H9 (cell line): ENCODE measurements around the gene IFITM1. TPM values are rescaled to one million over a fixed set of nuclear protein-coding genes. Genes with fewer than 3 reads are reported as not detected.
A peak's percentile ranks its signal among the peaks of the same experiment; 100 is the strongest.
"Not testable (repeated sequence)": the region's sequence is repeated elsewhere in the genome, so short reads cannot be mapped to it uniquely, and the experiment has no call there.

ENCODE experiments used
- DNase-seq: peaks from one replicate; pipeline ENCODE4 v3.0.0-alpha.2; 2017
- H2AFZ ChIP-seq: one replicate; pipeline ENCODE4 v1.6.1; 2013; ENCODE audit warnings: mild to moderate bottlenecking, low read length, control low read depth, moderate library complexity
- H2AK5ac ChIP-seq: 2 replicates; pipeline ENCODE4 v1.6.1; 2013; ENCODE audit warnings: low read length, control low read depth, mixed read lengths; ENCODE audit not compliant: insufficient read length
- H2BK120ac ChIP-seq: one replicate; pipeline ENCODE4 v1.6.1; 2013; ENCODE audit warnings: low read depth, mild to moderate bottlenecking, low read length, control low read depth, inconsistent platforms; ENCODE audit not compliant: poor library complexity, severe bottlenecking
- H2BK12ac ChIP-seq: 2 replicates; pipeline ENCODE4 v1.6.1; 2013; ENCODE audit warnings: low read length, control low read depth, mixed read lengths, low read depth; ENCODE audit not compliant: insufficient read length
- H2BK15ac ChIP-seq: 2 replicates; pipeline ENCODE4 v1.6.1; 2013; ENCODE audit warnings: low read depth, low read length, control low read depth
- H2BK20ac ChIP-seq: one replicate; pipeline ENCODE4 v1.6.1; 2013; ENCODE audit warnings: low read depth, mild to moderate bottlenecking, low read length, control low read depth, inconsistent platforms; ENCODE audit not compliant: poor library complexity, severe bottlenecking
- H2BK5ac ChIP-seq: 2 replicates; pipeline ENCODE4 v1.6.1; 2013; ENCODE audit warnings: low read length, control low read depth, mixed read lengths; ENCODE audit not compliant: insufficient read length
- H3K14ac ChIP-seq: 2 replicates; pipeline ENCODE4 v1.6.1; 2013; ENCODE audit warnings: low read length, control low read depth; ENCODE audit not compliant: insufficient read depth
- H3K18ac ChIP-seq: 2 replicates; pipeline ENCODE4 v1.6.1; 2013; ENCODE audit warnings: low read depth, mild to moderate bottlenecking, mixed read lengths, low read length, control low read depth; ENCODE audit not compliant: insufficient read length
- H3K23ac ChIP-seq: 2 replicates; pipeline ENCODE4 v1.6.1; 2013; ENCODE audit warnings: low read length, control low read depth, mixed read lengths, low read depth; ENCODE audit not compliant: insufficient read length
- H3K23me2 ChIP-seq: 2 replicates; pipeline ENCODE4 v1.6.1; 2013; ENCODE audit warnings: low read depth, mild to moderate bottlenecking, mixed read lengths, low read length, control low read depth; ENCODE audit not compliant: insufficient read length, poor library complexity, severe bottlenecking
- H3K27ac ChIP-seq: 2 replicates; pipeline ENCODE4 v1.5.1; 2013; ENCODE audit warnings: low read length, control low read depth, mixed read lengths, low read depth; ENCODE audit not compliant: insufficient read length
- H3K27me3 ChIP-seq: 2 replicates; pipeline ENCODE4 v1.6.1; 2013; ENCODE audit warnings: low read length, control low read depth, inconsistent platforms; ENCODE audit not compliant: insufficient read depth
- H3K4ac ChIP-seq: 2 replicates; pipeline ENCODE4 v1.6.1; 2013; ENCODE audit warnings: low read depth, mild to moderate bottlenecking, control low read depth, inconsistent platforms, low read length, moderate library complexity
- H3K4me1 ChIP-seq: 2 replicates; pipeline ENCODE4 v1.6.1; 2013; ENCODE audit warnings: low read length, control low read depth, inconsistent platforms; ENCODE audit not compliant: insufficient read depth
- H3K4me2 ChIP-seq: 2 replicates; pipeline ENCODE4 v1.6.1; 2013; ENCODE audit warnings: low read length, control low read depth, mixed read lengths; ENCODE audit not compliant: insufficient read length, insufficient read depth
- H3K56ac ChIP-seq: 2 replicates; pipeline ENCODE4 v1.6.1; 2013; ENCODE audit warnings: low read depth, mild to moderate bottlenecking, mixed read lengths, low read length, control low read depth; ENCODE audit not compliant: insufficient read length
- H3K79me1 ChIP-seq: 2 replicates; pipeline ENCODE4 v1.6.1; 2013; ENCODE audit warnings: low read depth, mild to moderate bottlenecking, moderate library complexity, low read length, control low read depth, inconsistent platforms; ENCODE audit not compliant: insufficient read depth, poor library complexity, severe bottlenecking
- H3K79me2 ChIP-seq: 2 replicates; pipeline ENCODE4 v1.6.1; 2013; ENCODE audit warnings: low read length, control low read depth, inconsistent platforms; ENCODE audit not compliant: insufficient read depth
- H3K9ac ChIP-seq: 2 replicates; pipeline ENCODE4 v1.6.1; 2013; ENCODE audit warnings: low read length, control low read depth, mixed read lengths; ENCODE audit not compliant: insufficient read length; ENCODE audit errors: extremely low read depth
- H3K9me3 ChIP-seq: one replicate; pipeline ENCODE4 v1.6.1; 2013; ENCODE audit warnings: low read depth, low read length, inconsistent platforms; ENCODE audit not compliant: control insufficient read depth
- H3T11ph ChIP-seq: one replicate; pipeline ENCODE4 v1.6.1; 2013; ENCODE audit warnings: mild to moderate bottlenecking, low read length, control low read depth, inconsistent platforms
- H4K20me1 ChIP-seq: one replicate; pipeline ENCODE4 v1.6.1; 2013; ENCODE audit not compliant: control insufficient read depth, insufficient read length, insufficient read depth
- H4K5ac ChIP-seq: 2 replicates; pipeline ENCODE4 v1.6.1; 2013; ENCODE audit warnings: low read depth, mild to moderate bottlenecking, mixed read lengths, low read length, control low read depth; ENCODE audit not compliant: insufficient read length
- H4K8ac ChIP-seq: replicated peaks from 2 replicates; pipeline ENCODE4 v1.6.1; 2013; ENCODE audit warnings: low read length, control low read depth, mixed read lengths, low read depth; ENCODE audit not compliant: insufficient read length
- H4K91ac ChIP-seq: 2 replicates; pipeline ENCODE4 v1.6.1; 2013; ENCODE audit warnings: low read depth, mild to moderate bottlenecking, moderate library complexity, mixed read lengths, low read length, control low read depth; ENCODE audit not compliant: insufficient read length
- H3K27ac Mint-ChIP-seq, 3 experiments: 2 replicates in 2 of 3; 3 replicates in 1 of 3; pipeline ENCODE4 v1.8.0; 2020 to 2021; ENCODE audit warnings: mixed read lengths in 3 of 3, mild to moderate bottlenecking in 1 of 3, moderate library complexity in 1 of 3
- H3K27me3 Mint-ChIP-seq: 2 replicates; pipeline ENCODE4 v1.8.0; 2021; ENCODE audit warnings: low read depth, mild to moderate bottlenecking, moderate library complexity, mixed read lengths
- H3K36me3 Mint-ChIP-seq, 3 experiments: 2 replicates in 2 of 3; 3 replicates in 1 of 3; pipeline ENCODE4 v1.8.0; 2020 to 2021; ENCODE audit warnings: low read depth in 3 of 3, mixed read lengths in 3 of 3; ENCODE audit not compliant: insufficient read depth in 1 of 3
- H3K4me1 Mint-ChIP-seq, 2 experiments: 2 replicates each; pipeline ENCODE4 v1.8.0; 2020; ENCODE audit warnings: mixed read lengths in 2 of 2
- H3K4me3 Mint-ChIP-seq, 2 experiments: 2 replicates in 1 of 2; 3 replicates in 1 of 2; pipeline ENCODE4 v1.8.0; 2020 to 2021; ENCODE audit warnings: mild to moderate bottlenecking in 2 of 2, mixed read lengths in 2 of 2, moderate library complexity in 1 of 2
- H3K9me3 Mint-ChIP-seq, 2 experiments: 2 replicates in 1 of 2; 3 replicates in 1 of 2; pipeline ENCODE4 v1.8.0; 2020; ENCODE audit warnings: mild to moderate bottlenecking in 2 of 2, mixed read lengths in 2 of 2, moderate library complexity in 1 of 2
- WGBS: extraction: QIAGEN DNeasy Blood & Tissue Kit; methylation state at CpG from one replicate; pipeline ENCODE4 v1.1.7; 2013; ENCODE audit warnings: missing lambda C conversion rate, low lambda C conversion rate, mixed read lengths; ENCODE audit not compliant: insufficient read length; ENCODE audit errors: extremely low coverage; 5-methylcytosine and 5-hydroxymethylcytosine counted together
- total RNA-seq: library from RNA; stranded (reverse); gene quantifications from 2 replicates; pipeline ENCODE4 v1.2.1, GENCODE V29; 2021
- TF ChIP-seq, protein P1 (sequence below): fragments of 200-600 bp; sonication (generic); conservative IDR thresholded peaks from 3 replicates; pipeline ENCODE4 v1.8.0; 2021; ENCODE audit warnings: antibody characterized with exemption, mild to moderate bottlenecking

IFITM1 gene
- total RNA-seq, 1 experiment from 2014 or later: 500 TPM

DNA sequence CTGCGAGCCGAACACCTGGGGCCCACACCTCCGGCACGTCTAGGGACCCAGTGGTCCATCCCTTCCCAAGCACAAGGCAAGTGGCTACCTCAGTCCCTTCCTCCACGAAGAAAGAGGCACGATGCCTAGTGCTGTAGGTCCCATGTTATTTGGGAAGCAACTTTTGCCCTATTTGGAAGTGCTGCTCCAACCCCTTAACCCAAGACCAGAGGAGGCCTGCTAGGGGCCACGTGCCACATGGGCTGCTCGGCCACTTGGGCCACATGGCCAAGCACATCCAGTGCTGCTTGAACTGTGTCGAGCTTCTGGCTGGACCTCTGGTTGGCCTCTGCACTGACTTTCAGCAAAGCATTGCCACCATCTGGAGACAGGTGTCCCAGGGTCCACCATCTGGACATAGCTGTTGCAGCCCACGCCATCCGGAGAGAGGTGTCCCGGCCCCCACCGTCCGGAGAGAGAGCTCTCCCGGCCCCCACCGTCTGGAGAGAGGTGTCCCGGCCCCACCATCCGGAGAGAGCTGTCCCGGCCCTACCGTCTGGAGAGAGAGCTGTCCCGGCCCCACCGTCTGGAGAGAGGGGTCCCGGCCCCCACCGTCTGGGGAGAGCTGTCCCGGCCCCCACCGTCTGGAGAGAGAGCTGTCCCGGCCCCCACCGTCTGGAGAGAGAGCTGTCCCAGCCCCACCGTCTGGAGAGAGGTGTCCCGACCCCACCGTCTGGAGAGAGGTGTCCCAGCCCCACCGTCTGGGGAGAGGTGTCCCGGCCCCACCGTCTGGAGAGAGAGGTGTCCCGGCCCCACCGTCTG is 49.0 kb downstream of the IFITM1 start:
- H2BK12ac ChIP-seq: no peak overlapping the region
- no peaks in the 10 kb centered on the region for H4K20me1 ChIP-seq
- no peak overlapping the region for H3K27ac Mint-ChIP-seq
- WGBS: no CpG with 5 or more reads among the region's 36 CpGs
- H3K23ac ChIP-seq: no peak overlapping the region
- no peak overlapping the region for H3K4ac ChIP-seq
- H3K79me1 ChIP-seq: no peaks in the 10 kb centered on the region
- no peak overlapping the region for H2BK15ac ChIP-seq
- peaks cover 40% of the 10 kb centered on the region for H3K27me3 Mint-ChIP-seq
- H3K56ac ChIP-seq: no peak overlapping the region
- peaks cover 5 to 11% of the 10 kb centered on the region in 2 experiments for H3K4me1 Mint-ChIP-seq
- no peak overlapping the region for H2BK20ac ChIP-seq
- peaks cover 8% of the 10 kb centered on the region for H3K9me3 ChIP-seq
- no peaks in the 10 kb centered on the region for H3K27me3 ChIP-seq
- H3K4me1 ChIP-seq: no peaks in the 10 kb centered on the region
- no peaks in the 10 kb centered on the region for H3K79me2 ChIP-seq
- no peak overlapping the region for H2AK5ac ChIP-seq
- no peak overlapping the region for H4K8ac ChIP-seq
- H4K5ac ChIP-seq: no peak overlapping the region
- no peak overlapping the region for H3K4me2 ChIP-seq
- H3K9me3 Mint-ChIP-seq: peaks cover 32 to 33% of the 10 kb centered on the region in 2 experiments
- TF ChIP-seq, protein P1, sequence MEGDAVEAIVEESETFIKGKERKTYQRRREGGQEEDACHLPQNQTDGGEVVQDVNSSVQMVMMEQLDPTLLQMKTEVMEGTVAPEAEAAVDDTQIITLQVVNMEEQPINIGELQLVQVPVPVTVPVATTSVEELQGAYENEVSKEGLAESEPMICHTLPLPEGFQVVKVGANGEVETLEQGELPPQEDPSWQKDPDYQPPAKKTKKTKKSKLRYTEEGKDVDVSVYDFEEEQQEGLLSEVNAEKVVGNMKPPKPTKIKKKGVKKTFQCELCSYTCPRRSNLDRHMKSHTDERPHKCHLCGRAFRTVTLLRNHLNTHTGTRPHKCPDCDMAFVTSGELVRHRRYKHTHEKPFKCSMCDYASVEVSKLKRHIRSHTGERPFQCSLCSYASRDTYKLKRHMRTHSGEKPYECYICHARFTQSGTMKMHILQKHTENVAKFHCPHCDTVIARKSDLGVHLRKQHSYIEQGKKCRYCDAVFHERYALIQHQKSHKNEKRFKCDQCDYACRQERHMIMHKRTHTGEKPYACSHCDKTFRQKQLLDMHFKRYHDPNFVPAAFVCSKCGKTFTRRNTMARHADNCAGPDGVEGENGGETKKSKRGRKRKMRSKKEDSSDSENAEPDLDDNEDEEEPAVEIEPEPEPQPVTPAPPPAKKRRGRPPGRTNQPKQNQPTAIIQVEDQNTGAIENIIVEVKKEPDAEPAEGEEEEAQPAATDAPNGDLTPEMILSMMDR: no peak
- peaks cover 6 to 15% (median 14%) of the 10 kb centered on the region in 3 experiments; a peak in 6 of 7 replicates for H3K36me3 Mint-ChIP-seq
- peak; percentile 26 for DNase-seq
- no peaks in the 10 kb centered on the region for H3K23me2 ChIP-seq
- H3T11ph ChIP-seq: no peak overlapping the region
- H3K4me3 Mint-ChIP-seq: no peak overlapping the region
- no peak overlapping the region for H3K14ac ChIP-seq
- H4K91ac ChIP-seq: no peak overlapping the region
- H3K18ac ChIP-seq: no peak overlapping the region
- no peak overlapping the region for H3K27ac ChIP-seq
- H2AFZ ChIP-seq: no peak overlapping the region
- no peak overlapping the region for H2BK5ac ChIP-seq
- no peak overlapping the region for H2BK120ac ChIP-seq
- no peak overlapping the region for H3K9ac ChIP-seq

DNA sequence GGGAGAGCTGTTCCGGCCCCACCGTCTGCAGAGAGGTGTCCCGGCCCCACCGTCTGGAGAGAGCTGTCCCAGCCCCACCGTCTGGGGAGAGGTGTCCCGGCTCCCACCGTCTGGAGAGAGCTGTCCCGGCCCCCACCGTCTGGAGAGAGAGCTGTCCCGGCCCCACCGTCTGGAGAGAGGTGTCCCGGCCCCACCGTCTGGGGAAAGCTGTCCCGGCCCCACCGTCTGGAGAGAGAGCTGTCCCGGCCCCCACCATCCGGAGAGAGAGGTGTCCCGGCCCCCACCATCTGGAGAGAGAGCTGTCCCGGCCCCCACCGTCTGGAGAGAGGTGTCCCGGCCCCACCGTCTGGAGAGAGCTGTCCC is 49.6 kb downstream of the IFITM1 start:
- not testable (repeated sequence) for H3K14ac ChIP-seq, H3K4me2 ChIP-seq, H2BK120ac ChIP-seq, H4K20me1 ChIP-seq, H3K23me2 ChIP-seq, H3K79me2 ChIP-seq, H3K4ac ChIP-seq, H3K4me1 ChIP-seq, H2BK12ac ChIP-seq, H3K9ac ChIP-seq, H3K23ac ChIP-seq, H3K79me1 ChIP-seq, H3K18ac ChIP-seq, H3T11ph ChIP-seq, H2BK5ac ChIP-seq, H2BK15ac ChIP-seq, H2AK5ac ChIP-seq, H3K4me3 Mint-ChIP-seq, H2AFZ ChIP-seq, H3K27ac Mint-ChIP-seq, H4K91ac ChIP-seq, H3K27ac ChIP-seq, H3K56ac ChIP-seq, H3K9me3 ChIP-seq, H4K8ac ChIP-seq, H4K5ac ChIP-seq, H3K27me3 ChIP-seq, H2BK20ac ChIP-seq
- Mint-ChIP-seq H3K36me3 (peaks cover 6 to 15% (median 14%) of the 10 kb centered on the region in 3 experiments; a peak in 6 of 7 replicates), H3K27me3 (peaks cover 39% of the 10 kb centered on the region), H3K9me3 (peaks cover 30 to 32% of the 10 kb centered on the region in 2 experiments), H3K4me1 (peaks cover 10 to 17% of the 10 kb centered on the region in 2 experiments)
- DNase-seq: peak; percentile 24
- WGBS: no CpG with 5 or more reads among the region's 22 CpGs
